GM10847 (cell line): ENCODE results near the gene BCL2A1.

Experiments used
- POLR2A ChIP-seq: IDR thresholded peaks from 2 replicates; pipeline ENCODE4 v1.6.1; 2011; ENCODE audit not compliant: insufficient read length; ENCODE audit errors: extremely low read depth

The BCL2A1 gene

DNA sequence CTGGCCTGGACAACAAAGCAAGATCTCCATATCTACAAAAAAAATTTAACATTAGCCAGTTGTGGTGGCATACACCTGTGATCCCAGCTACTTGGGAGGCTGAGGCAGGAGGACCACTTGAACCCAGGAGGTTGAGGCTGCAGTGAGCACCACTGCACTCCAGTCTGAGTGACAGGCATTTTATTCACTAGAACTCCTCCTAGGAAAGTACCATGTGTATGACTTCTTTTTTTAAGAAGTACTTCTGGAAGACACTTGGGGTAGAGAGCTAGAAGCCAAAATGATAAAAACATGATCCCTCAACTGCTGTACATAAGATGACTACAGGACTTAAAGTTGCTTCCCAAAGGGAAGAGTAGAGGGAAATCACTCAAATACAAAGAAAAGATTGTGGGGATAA, 24.0 kb downstream of the BCL2A1 start:
- TF ChIP-seq POLR2A, result no peak

DNA sequence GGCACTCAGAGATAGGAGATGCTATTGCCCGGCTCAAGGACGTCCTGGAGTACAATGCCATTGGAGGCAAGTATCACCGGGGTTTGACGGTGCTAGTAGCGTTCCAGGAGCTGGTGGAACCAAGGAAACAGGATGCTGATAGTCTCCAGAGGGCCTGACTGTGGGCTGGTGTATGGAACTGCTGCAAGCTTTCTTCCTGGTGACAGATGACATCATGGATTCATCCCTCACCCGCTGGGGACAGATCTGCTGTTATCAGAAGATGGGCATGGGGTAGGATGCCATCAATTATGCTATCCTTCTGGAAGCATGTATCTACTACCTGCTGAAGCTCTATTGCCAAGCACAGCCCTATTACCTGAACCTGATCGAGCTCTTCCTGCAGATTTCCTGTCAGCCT, 26.4 kb downstream of the BCL2A1 start:
- TF ChIP-seq POLR2A, result no peak

DNA sequence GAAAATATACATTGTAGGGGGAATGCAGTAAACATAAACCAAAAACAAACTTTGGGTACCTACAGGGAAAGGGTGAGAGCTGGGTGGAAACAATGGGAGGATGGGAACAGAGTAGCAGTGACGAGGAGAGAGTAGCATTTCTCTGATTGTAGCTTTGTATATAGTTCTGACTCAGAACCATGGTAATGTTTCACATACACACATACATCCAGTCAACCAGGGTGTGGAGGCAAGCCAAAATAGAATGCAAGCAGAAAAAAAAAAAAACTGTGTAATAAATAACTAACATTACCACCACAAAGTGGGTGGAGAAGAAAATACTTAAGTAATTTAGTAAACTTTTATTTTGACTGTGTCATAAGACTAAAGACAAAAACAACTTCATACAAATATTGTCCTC, 27.2 kb downstream of the BCL2A1 start:
- TF ChIP-seq POLR2A, result no peak

DNA sequence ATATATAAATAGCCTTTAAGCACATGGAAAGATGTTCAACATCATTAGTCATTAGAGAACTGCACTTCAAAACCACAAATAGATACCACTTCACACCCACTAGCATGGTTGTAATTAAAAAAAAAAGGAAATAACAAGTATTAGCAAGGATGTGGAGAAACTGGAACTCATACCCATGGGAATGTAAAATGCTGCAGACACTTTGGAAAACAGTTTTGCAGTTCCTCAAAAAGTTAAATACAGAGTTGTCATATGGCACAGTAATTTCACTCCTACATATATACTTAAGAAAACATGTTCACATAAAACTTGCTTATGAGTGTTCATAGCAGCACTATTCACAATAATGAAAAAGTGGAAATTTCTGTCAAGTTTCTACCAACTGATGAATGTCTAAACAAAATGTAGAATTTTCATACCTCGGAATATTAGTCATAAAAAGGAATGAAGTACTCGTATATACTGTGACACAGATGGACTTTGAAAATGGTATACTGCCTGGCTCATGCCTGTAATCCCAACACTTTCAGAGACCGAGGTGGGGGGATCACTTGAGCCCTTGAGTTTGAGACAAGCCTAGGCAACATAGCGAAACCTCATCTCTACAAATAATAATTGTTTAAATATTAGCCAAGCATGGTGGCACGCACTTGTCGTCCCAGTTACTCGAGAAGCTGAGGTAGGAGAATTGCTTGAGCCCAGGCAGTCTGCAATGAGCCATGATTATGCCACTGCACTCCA, 28.1 kb downstream of the BCL2A1 start:
- TF ChIP-seq POLR2A, result no peak

DNA sequence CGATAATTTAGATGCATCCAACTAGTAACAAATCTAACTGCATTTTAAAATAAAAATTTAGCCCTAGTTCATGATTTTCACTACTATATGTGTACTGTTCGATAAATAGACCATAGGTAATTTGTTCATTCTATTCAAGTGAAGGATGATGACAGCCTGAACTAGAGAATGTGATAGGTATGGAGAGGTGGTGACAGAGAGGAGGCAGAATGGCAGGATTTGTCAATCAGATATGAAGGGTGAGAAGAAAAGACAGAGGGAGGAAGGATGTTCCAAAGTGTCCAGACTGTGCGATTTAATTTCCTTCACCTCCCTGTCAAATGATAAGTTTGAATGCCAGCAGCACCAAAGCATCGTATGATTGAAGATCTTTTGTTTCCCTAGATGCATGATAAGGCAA, 31.6 kb downstream of the BCL2A1 start:
- no peak for TF ChIP-seq POLR2A

GRCh38 chr15:79938143-79938542, 32.9 kb downstream of the BCL2A1 start:
- TF ChIP-seq POLR2A, result no peak

DNA sequence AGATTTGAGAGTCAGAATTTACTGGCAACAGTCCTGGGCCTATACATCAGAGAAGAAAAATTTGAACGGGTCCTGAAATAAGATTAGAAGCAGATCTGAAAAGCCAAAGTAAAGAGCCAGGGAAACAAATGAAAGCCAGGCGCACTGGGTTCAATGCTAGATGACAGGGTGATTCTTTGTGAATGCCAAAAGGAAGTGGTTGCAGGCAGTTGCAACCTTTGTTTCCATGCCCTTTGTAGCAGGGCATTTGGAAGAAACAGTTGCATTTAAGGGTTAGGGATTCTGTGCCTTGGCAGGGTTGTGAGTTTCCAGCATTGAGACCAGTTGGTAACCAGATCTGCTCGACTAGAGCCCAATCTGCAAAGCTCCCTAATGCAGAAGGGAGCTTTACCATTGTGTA, 37.8 kb downstream of the BCL2A1 start:
- TF ChIP-seq POLR2A, result no peak

DNA sequence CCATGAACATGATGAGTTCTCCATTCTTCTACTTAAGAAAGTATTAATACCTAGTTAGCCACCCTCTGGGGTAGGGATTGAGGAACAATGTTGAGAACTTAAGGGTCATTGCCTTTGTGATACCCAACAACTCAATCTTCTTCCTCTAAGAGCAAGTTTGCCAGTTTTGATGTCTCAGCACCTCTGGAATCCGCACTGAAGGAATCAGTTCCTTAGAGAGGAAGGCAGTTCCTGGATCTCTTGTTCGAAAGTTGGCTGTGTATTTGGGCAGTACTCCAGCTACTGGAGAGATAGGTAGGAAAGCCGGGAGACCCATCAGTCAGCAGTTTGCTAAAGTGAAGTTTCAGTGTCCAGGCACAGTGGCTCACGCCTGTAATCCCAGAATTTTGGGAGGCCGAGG, 38.5 kb downstream of the BCL2A1 start:
- TF ChIP-seq POLR2A, result no peak

DNA sequence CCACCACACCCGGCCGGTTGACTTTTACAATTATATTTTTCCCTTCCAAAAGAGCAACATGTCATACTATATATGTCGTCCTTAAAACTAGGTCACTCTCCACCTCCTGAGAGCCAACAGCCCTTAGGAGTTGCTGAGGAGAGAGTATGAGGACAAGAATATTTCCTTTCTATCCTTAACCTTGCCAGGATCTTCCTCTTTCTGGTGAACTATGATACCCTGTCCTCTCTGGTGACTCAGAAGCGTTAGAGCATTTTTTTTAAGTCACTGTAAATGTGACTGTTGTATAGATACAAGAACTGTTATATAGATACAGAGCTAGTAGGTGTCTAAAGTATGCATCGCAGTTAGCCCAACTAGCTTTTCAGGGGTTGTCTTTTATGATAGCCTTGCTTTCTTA, 40.5 kb downstream of the BCL2A1 start:
- no peak for TF ChIP-seq POLR2A

DNA sequence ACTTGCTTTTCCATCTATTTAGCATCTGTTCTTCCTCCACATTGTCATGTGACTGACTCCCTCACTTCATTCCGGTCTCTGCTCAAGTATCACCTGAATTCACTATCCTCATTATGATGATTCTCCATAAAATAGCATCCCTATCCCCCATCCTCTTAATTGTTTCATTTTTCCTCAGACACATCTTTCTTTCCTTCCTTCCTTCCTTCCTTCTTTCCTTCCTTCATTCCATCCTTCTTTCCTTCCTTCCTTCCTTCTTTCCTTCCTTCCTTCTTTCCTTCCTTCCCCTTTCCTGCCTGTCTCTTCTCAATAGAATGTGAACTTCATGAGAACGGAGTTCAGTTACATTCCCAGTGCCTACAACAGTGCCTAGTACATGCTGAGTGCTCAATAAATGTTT, 41.6 kb downstream of the BCL2A1 start:
- TF ChIP-seq POLR2A, result no peak

DNA sequence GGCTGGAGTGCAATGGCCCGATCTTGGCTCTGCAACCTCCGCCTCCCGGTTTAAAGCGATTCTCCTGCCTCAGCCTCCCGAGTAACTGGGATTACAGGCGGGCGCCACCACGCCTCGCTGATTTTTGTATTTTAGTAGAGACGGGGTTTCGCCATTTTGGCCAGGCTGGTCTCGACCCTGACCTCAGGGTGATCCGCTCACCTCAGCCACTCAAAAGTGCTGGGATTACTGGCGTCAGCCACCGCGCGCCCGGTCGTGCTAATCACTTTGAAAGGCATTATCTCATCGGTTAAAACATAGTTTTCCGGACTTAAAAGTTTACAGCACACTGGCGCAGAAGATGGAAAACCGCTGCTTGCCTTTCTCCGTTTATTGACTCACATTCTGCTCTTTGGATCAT, 46.6 kb downstream of the BCL2A1 start:
- TF ChIP-seq POLR2A, result no peak

GRCh38 chr15:79923515-79924169, 47.4 kb downstream of the BCL2A1 start:
- peak; percentile 93 for TF ChIP-seq POLR2A

GRCh38 chr15:79923079-79923514, 47.9 kb downstream of the BCL2A1 start:
- no peak for TF ChIP-seq POLR2A

DNA sequence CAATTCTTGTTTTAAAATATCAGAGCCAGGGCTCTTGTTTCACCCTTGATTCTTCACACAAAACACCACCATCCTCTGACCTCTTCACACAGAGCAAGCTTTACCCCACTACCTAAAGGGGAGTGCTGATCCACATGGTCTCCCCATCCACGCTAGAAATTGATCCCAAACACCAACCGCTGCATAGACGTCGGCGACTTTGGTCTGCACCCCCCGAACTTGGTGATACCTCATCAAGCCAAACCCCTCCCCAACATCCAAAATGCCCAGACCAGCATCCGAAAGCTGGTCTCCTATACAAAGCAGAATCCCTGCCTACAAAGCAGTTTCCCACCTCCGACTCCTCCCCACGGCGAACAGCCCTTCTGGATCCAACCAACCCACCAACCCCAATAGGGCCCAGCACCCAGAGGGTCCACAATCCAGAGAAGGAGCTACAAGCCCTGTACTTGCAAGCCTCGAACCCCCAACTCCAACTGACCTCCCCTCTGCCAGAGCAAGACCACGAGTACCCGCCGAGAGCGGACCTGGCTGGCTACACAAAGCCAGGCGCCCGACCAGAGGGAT, 48.4 kb downstream of the BCL2A1 start:
- no peak for TF ChIP-seq POLR2A

DNA sequence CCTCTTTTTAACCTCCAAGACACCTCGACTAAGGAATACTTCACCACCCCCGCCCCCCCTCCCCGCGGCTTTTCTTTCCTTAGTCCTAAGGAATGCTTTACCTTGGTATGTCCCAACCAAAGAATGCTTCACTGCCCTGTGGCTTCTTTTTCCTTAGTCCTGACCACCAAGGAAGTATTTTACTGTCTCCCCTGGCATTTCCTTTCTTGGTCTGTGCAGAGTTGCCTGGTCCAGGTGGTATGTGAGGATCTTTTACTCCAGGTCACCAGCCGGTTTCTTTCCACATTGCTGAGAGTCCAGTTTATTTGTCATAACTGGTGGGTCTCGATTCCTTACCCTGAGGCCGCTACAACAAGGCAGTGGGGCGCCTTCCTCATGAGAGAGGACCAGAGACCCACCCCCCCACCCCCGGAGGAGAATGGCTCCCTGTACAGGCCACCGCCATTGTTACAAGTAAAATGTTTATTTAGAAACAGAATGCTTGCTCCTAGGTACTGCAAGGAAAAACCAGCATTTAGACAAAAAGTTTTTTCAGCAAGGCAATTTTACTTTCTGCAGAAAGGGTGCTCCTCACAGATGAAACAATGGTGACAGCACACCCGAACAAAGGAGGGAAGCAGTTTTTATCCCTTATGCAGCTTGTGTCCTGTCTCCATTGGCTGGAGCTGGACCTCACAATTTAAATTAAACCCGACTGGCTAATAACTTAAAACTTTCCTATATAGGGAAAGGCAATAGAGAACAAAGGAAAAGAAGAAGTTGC, 51.1 kb downstream of the BCL2A1 start:
- no peak for TF ChIP-seq POLR2A
